Neural cell (in vitro differentiated cells): Measurements from ENCODE around the gene PTPRG.

Source experiments
- EZH2 ChIP-seq: fragments of 200-600, 300-800 bp; shearing (Covaris generic), sonication (generic); IDR thresholded peaks from 2 replicates; pipeline ENCODE4 v1.6.1; 2014; ENCODE audit warnings: antibody characterized with exemption, low read length, borderline replicate concordance, mild to moderate bottlenecking; ENCODE audit not compliant: insufficient read depth, poor library complexity, severe bottlenecking
- SMC3 ChIP-seq: fragments of 450-650 bp; conservative IDR thresholded peaks from 2 replicates; pipeline ENCODE4 v1.6.1; 2014; ENCODE audit warnings: antibody characterized with exemption, mild to moderate bottlenecking, moderate library complexity; ENCODE audit not compliant: poor library complexity
- TAF1 ChIP-seq: IDR thresholded peaks from 2 replicates; pipeline ENCODE4 v1.6.1; 2012; ENCODE audit warnings: low read depth

DNA sequence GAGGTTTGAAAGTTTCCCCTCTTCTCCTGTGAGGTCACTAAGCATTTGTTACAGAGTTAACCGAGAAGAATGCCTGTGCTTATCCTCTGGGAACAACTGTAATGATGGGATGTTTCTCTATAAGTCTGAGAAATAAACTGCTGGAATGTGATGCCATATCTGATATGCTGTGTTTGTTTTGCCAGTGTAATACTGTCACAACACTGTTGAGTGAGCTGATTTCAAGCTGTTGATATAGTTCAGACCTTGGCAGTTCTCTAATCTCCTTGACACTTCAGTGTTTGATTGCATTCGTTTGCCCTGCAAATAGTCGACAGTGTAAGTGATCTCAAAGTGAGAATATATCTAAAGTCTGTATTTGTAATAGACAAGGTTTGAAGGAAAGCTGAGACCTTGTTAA is 73.3 kb downstream of the PTPRG start:
- TF ChIP-seq EZH2 = no peak
- TF ChIP-seq SMC3 = no peak
- no peak for TF ChIP-seq TAF1
